HG02943 (cell line): ENCODE measurements around the gene HSD17B4.

Source experiments
- ATAC-seq: cut with Tn5 transposase; IDR thresholded peaks from one replicate; pipeline ENCODE4 v1.9.1; 2021; ENCODE audit warnings: mild to moderate bottlenecking, low read depth, moderate library complexity; ENCODE audit not compliant: unreplicated experiment

The HSD17B4 gene

GRCh38 chr5:119582987-119583386 lies 130.7 kb downstream of the HSD17B4 start:
- ATAC-seq, result no peak

- peak; percentile 90 for ATAC-seq
Measured at GRCh38 chr5:119583684-119584083, 131.4 kb downstream of the HSD17B4 start.
